CD4-positive, CD25-positive, alpha-beta regulatory T cell (primary cell): Measurements from ENCODE around the gene AP3S1. TPM values are rescaled to one million over a fixed set of nuclear protein-coding genes. Genes with fewer than 3 reads are reported as not detected.
A peak's percentile ranks its signal among the peaks of the same experiment; 100 is the strongest.

Experiments
- ATAC-seq, 2 donors: fragments of 150-1000 bp; cut with Tn5 transposase; one replicate each; pipeline ENCODE4 v1.10.0; 2021; ENCODE audit warnings: low read depth in 2 of 2, moderate number of reproducible peaks in 2 of 2, moderate library complexity in 1 of 2
- DNase-seq, 3 donors: peaks; one replicate each; pipeline versions ENCODE4 v3.0.0 to v3.0.0-alpha.2; 2012 to 2022; ENCODE audit warnings: mixed read lengths in 1 of 3
- H3K27ac ChIP-seq: one replicate; pipeline ENCODE4 v1.7.0; 2013; ENCODE audit warnings: mild to moderate bottlenecking, low read length; ENCODE audit not compliant: insufficient read depth, poor library complexity, severe bottlenecking
- H3K27me3 ChIP-seq: one replicate; pipeline ENCODE4 v1.7.0; 2013; ENCODE audit warnings: low read length; ENCODE audit not compliant: control insufficient read depth, insufficient read depth
- H3K36me3 ChIP-seq: one replicate; pipeline ENCODE4 v1.7.0; 2013; ENCODE audit warnings: mild to moderate bottlenecking, low read length, moderate library complexity; ENCODE audit not compliant: control insufficient read depth, insufficient read depth
- H3K4me1 ChIP-seq: 2 replicates; pipeline ENCODE4 v1.7.0; 2013; ENCODE audit warnings: mild to moderate bottlenecking, low read length; ENCODE audit not compliant: insufficient read depth, control insufficient read depth, poor library complexity, severe bottlenecking
- H3K4me3 ChIP-seq: one replicate; pipeline ENCODE4 v1.7.0; 2013; ENCODE audit warnings: low read depth, mild to moderate bottlenecking, low read length, moderate library complexity
- H3K9me3 ChIP-seq, 2 experiments: 1 replicate in 1 of 2; 2 replicates in 1 of 2; pipeline ENCODE4 v1.7.0; 2013; ENCODE audit warnings: low read length in 2 of 2, mild to moderate bottlenecking in 1 of 2, moderate library complexity in 1 of 2; ENCODE audit not compliant: control insufficient read depth in 2 of 2
- H3K27ac Mint-ChIP-seq, 3 donors: one replicate each; pipeline ENCODE4 v1.8.0; 2020 to 2022; ENCODE audit warnings: mild to moderate bottlenecking in 3 of 3, mixed read lengths in 3 of 3, moderate library complexity in 2 of 3
- H3K27me3 Mint-ChIP-seq: one replicate; pipeline ENCODE4 v1.8.0; 2022; ENCODE audit warnings: mild to moderate bottlenecking, mixed read lengths
- H3K36me3 Mint-ChIP-seq: one replicate; pipeline ENCODE4 v1.8.0; 2020; ENCODE audit warnings: mixed read lengths
- H3K4me1 Mint-ChIP-seq, 4 donors: one replicate each; pipeline ENCODE4 v1.8.0; 2020 to 2022; ENCODE audit warnings: mixed read lengths in 4 of 4, mild to moderate bottlenecking in 1 of 4
- H3K4me3 Mint-ChIP-seq, 4 donors: one replicate each; pipeline ENCODE4 v1.8.0; 2020 to 2022; ENCODE audit warnings: mild to moderate bottlenecking in 4 of 4, mixed read lengths in 4 of 4, moderate library complexity in 3 of 4
- H3K9me3 Mint-ChIP-seq, 7 donors: one replicate each; pipeline ENCODE4 v1.8.0; 2020 to 2022; ENCODE audit warnings: mixed read lengths in 7 of 7, mild to moderate bottlenecking in 3 of 7, moderate library complexity in 2 of 7
- polyA plus RNA-seq, 4 donors: library from polyadenylated mRNA; unstranded; fragments of 300-500 nt; fragmentation: Illumina TruSeq; gene quantifications; one replicate each; pipeline ENCODE4 v1.2.3, GENCODE V29; 2021
- total RNA-seq: library from RNA; stranded (reverse); gene quantifications from one replicate; pipeline ENCODE4 v1.2.3, GENCODE V29; 2022

Gene AP3S1
- total and polyA plus RNA-seq, 5 donors from 2014 or later: 39.5 to 77.5 (median 62.1) TPM

DNA sequence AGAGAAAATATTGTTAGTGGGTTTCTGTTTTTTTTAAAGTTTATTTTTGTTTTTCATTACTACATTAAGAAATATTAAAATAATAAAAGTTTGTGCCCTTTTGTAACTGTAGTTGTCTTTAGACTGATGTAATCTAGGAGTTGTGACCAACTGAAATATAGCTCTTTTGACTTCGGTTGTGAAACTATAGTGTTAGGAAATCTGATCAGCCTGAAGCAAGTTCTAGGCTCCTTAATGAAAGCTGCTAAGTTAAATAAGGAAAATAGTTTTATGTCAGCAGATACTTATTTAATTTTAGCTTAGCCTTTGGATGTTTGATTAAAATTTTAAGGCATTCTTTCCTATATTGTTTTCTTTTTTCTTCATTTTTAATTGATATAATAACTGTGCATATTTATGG lies 14.2 kb downstream of the AP3S1 start:
- peaks cover 0 to 11% (median 2%) of the 10 kb centered on the region in 7 donors for H3K9me3 Mint-ChIP-seq
- H3K27me3 Mint-ChIP-seq: no peaks in the 10 kb centered on the region
- ATAC-seq (no peak), DNase-seq (no peak)
- Histone ChIP-seq H3K27me3 (no peaks in the 10 kb centered on the region), H3K9me3 (no peaks in the 10 kb centered on the region), H3K27ac (no peak overlapping the region), H3K4me1 (no peaks in the 10 kb centered on the region), H3K4me3 (no peak overlapping the region), H3K36me3 (peaks cover 2% of the 10 kb centered on the region)
- H3K36me3 Mint-ChIP-seq: peaks cover 12% of the 10 kb centered on the region
- H3K27ac Mint-ChIP-seq: no peak overlapping the region
- no peak overlapping the region for H3K4me3 Mint-ChIP-seq
- peaks cover 27 to 40% (median 32%) of the 10 kb centered on the region in 4 donors for H3K4me1 Mint-ChIP-seq

DNA sequence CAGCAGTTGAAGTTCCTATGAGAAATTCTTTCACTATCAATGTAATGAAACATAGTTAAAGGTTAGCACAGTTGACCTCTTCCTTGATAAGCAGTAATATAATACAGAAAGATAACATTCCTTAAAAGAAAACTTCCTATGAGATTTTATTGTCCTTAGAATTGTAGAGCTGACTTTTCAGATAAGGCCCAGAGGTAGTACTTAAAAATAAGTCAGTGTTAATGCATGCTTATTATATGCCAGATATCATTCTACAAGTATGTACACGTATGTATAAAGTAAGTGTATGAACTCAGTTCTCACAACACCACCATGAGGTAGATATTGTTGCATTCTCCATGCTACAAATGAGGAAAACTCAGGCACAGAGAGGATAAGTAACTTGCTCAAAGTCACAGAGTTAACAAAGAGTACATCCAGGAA lies 15.3 kb downstream of the AP3S1 start:
- no peak for DNase-seq
- Histone ChIP-seq H3K27me3 (no peaks in the 10 kb centered on the region), H3K9me3 (no peaks in the 10 kb centered on the region), H3K36me3 (peaks cover 2% of the 10 kb centered on the region), H3K4me1 (no peaks in the 10 kb centered on the region), H3K4me3 (no peak overlapping the region), H3K27ac (no peak overlapping the region)
- Mint-ChIP-seq H3K36me3 (peaks cover 12% of the 10 kb centered on the region), H3K4me3 (peak overlapping the region in 1 of 4 donors; percentile 44), H3K27ac (no peak overlapping the region), H3K27me3 (no peaks in the 10 kb centered on the region), H3K4me1 (peaks cover 27 to 42% (median 33%) of the 10 kb centered on the region in 4 donors), H3K9me3 (peaks cover 0 to 11% (median 2%) of the 10 kb centered on the region in 7 donors)
- ATAC-seq: no peak

DNA sequence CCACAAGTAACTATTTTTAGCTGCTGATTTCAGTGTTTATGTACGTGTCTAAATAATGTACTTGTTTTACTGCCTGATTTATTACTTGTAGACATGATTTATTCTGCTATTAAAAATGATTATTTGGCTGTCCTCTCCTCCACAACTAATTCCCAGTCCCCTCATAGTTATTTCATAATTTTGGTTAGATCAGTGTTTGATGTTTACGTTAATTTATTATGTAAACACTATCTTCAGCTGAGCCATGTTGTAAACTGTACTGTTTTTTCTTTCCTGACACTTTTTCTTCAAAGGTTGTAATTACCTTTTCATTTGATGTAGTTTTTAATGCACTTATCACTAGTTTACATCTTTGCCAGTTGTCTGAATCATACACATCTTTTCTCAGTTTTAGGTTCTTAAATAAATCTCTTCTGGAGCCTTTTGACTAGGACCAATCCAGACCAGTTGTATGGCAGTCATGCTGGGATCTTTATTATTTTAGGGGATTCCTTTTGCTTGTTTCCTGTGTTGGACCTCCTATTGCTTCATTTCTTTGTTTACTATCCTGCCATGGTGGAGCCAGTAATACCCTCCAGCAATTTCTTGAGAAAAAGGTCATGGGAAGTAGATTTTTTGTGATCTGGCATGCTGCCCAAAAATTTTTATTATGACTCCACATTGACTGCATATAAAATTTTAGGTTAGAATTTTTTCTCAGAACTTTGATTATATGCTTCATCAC lies 16.1 kb downstream of the AP3S1 start:
- ATAC-seq (no peak), DNase-seq (no peak)
- H3K4me3 Mint-ChIP-seq: no peak overlapping the region
- no peaks in the 10 kb centered on the region for H3K4me1 ChIP-seq
- no peak overlapping the region for H3K4me3 ChIP-seq
- H3K36me3 Mint-ChIP-seq: peaks cover 12% of the 10 kb centered on the region
- peaks cover 27 to 42% (median 33%) of the 10 kb centered on the region in 4 donors for H3K4me1 Mint-ChIP-seq
- peaks cover 0 to 11% (median 2%) of the 10 kb centered on the region in 7 donors for H3K9me3 Mint-ChIP-seq
- no peaks in the 10 kb centered on the region for H3K9me3 ChIP-seq
- peaks cover 2% of the 10 kb centered on the region for H3K36me3 ChIP-seq
- no peaks in the 10 kb centered on the region for H3K27me3 ChIP-seq
- H3K27ac ChIP-seq: no peak overlapping the region
- H3K27me3 Mint-ChIP-seq: no peaks in the 10 kb centered on the region
- no peak overlapping the region for H3K27ac Mint-ChIP-seq

DNA sequence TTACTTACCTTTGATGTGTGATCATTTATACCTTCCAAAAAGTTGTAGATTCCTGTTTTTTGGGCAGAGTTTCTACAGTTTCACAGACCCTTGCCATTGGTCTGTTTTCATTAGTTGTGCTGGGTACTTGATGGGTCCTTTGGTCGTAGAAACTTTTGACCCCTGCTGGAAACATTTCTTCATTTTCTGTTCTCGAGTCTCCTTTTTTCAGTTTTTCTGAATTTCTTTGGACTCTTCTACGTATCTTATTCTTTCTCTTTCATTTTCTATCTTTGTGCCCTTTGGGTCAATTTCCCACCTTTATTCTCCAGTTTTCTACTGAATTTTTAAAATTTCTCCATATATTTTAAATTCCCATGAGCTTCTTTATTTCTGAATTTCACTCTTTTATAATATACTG lies 16.7 kb downstream of the AP3S1 start:
- Histone ChIP-seq H3K4me1 (no peaks in the 10 kb centered on the region), H3K27me3 (no peaks in the 10 kb centered on the region), H3K36me3 (peaks cover 2% of the 10 kb centered on the region), H3K27ac (no peak overlapping the region), H3K4me3 (no peak overlapping the region), H3K9me3 (no peaks in the 10 kb centered on the region)
- Mint-ChIP-seq H3K27me3 (no peaks in the 10 kb centered on the region), H3K27ac (no peak overlapping the region), H3K36me3 (peaks cover 8% of the 10 kb centered on the region), H3K4me3 (no peak overlapping the region), H3K9me3 (peaks cover 0 to 8% (median under 1%) of the 10 kb centered on the region in 7 donors), H3K4me1 (peaks cover 27 to 37% (median 30%) of the 10 kb centered on the region in 4 donors)
- ATAC-seq: no peak
- DNase-seq: no peak

DNA sequence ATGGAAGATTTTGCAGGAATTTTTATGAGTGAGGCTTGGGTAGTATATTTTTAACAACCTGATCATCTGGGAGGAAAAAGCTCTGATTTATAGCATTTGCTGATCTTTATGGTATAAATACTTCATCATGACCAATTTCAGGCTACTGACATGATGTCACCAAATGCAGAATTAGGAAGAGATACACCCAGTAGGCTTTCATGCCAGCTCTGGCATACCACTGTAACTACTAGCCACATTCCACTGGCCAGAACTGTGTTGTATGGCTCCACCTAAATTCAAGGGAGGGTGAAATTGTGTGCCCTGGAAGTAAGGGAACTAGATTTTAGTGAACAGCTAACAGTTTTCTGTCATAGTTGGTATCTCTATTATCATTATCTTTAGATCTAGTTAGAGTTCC lies 17.6 kb downstream of the AP3S1 start:
- Histone ChIP-seq H3K4me1 (no peaks in the 10 kb centered on the region), H3K36me3 (no peaks in the 10 kb centered on the region), H3K9me3 (no peaks in the 10 kb centered on the region), H3K27me3 (no peaks in the 10 kb centered on the region), H3K4me3 (no peak overlapping the region), H3K27ac (no peak overlapping the region)
- DNase-seq: no peak
- Mint-ChIP-seq H3K9me3 (peaks cover 0 to 5% (median 0%) of the 10 kb centered on the region in 7 donors), H3K36me3 (no peaks in the 10 kb centered on the region), H3K4me1 (peaks cover 22 to 31% (median 27%) of the 10 kb centered on the region in 4 donors), H3K27ac (no peak overlapping the region), H3K4me3 (no peak overlapping the region), H3K27me3 (no peaks in the 10 kb centered on the region)
- no peak for ATAC-seq

DNA sequence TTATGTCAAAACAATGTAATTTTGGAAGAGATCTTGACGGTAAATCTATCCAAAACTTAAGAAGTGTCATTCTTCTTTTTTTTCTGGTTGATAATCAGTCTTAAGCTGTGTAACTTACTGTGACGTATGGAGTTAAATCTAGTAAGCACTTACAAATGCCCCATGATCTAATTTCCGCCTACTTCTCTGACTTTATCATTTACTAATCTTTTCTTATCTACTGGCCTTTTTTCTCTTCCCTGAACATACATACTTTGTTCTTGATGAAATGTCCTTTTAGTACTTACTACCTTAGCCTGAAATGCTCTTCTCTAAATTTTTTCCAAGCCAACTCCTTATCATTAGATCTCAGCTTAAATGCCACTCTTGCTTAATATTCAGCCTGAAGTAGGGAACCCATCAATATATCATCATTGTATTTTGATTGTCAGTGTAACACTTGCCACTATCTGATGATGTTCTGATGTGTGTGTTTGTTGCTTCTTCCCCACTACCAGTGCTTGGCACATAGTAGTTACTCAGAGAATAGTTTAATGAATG lies 27.6 kb downstream of the AP3S1 start:
- no peaks in the 10 kb centered on the region for H3K27me3 ChIP-seq
- no peaks in the 10 kb centered on the region for H3K4me1 ChIP-seq
- peaks cover 26% of the 10 kb centered on the region for H3K36me3 ChIP-seq
- H3K27ac ChIP-seq: no peak overlapping the region
- peaks cover 34% of the 10 kb centered on the region for H3K36me3 Mint-ChIP-seq
- H3K27me3 Mint-ChIP-seq: no peaks in the 10 kb centered on the region
- H3K4me3 Mint-ChIP-seq: no peak overlapping the region
- H3K9me3 ChIP-seq: no peaks in the 10 kb centered on the region
- no peak for DNase-seq
- ATAC-seq: no peak
- no peak overlapping the region for H3K27ac Mint-ChIP-seq
- peaks cover 0 to 1% (median 0%) of the 10 kb centered on the region in 7 donors for H3K9me3 Mint-ChIP-seq
- H3K4me3 ChIP-seq: no peak overlapping the region
- H3K4me1 Mint-ChIP-seq: peaks cover 2 to 14% (median 9%) of the 10 kb centered on the region in 4 donors

DNA sequence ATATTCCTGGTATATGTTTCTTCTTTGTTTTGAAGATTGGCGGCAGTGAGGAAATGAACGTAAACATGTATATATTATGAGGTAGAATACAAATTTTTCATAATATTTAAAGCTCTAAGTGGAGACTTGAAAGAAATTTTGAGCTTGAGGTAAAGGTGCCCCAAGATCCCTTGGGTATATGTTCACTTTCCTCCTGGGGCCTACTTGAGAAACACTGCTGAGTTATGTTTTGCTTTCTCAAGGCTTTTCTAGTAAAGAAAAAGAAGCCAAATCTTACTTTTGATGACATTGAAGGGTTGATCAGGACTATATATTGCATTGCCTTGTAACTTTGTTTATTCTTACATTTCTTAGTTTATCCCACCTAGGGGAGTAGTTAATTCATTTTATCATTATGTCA lies 30.7 kb downstream of the AP3S1 start:
- H3K27me3 ChIP-seq: no peaks in the 10 kb centered on the region
- Mint-ChIP-seq H3K9me3 (peaks cover 0 to 1% (median 0%) of the 10 kb centered on the region in 7 donors), H3K36me3 (peaks cover 55% of the 10 kb centered on the region), H3K4me1 (peaks cover 0 to 4% (median 4%) of the 10 kb centered on the region in 4 donors), H3K27ac (no peak overlapping the region), H3K4me3 (no peak overlapping the region), H3K27me3 (no peaks in the 10 kb centered on the region)
- no peaks in the 10 kb centered on the region for H3K4me1 ChIP-seq
- peaks cover 35% of the 10 kb centered on the region for H3K36me3 ChIP-seq
- DNase-seq (no peak), ATAC-seq (no peak)
- no peak overlapping the region for H3K4me3 ChIP-seq
- H3K9me3 ChIP-seq: peaks cover 0 to 4% of the 10 kb centered on the region in 2 experiments
- H3K27ac ChIP-seq: no peak overlapping the region
